Activated CD8-positive, alpha-beta memory T cell treated with anti-CD3 and anti-CD28 coated beads for 36 hours (primary cell): ENCODE data around the gene USP34. TPM values are rescaled to one million over a fixed set of nuclear protein-coding genes. Genes with fewer than 3 reads are reported as not detected.
"Not testable (repeated sequence)": the region's sequence is repeated elsewhere in the genome, so short reads cannot be mapped to it uniquely, and the experiment has no call there.

Source experiments
- CTCF ChIA-PET: fragments of 350-600 bp; sonication (Branson Sonifier 250); formaldehyde crosslinking; loops from one replicate; lab custom pipeline; 2021; ENCODE audit warnings: antibody characterized with exemption; lab: Charles Lee
- POLR2A ChIA-PET: fragments of 350-600 bp; sonication (Branson Sonifier 250); formaldehyde crosslinking; loops from one replicate; lab custom pipeline; 2021; ENCODE audit warnings: antibody characterized with exemption; lab: Charles Lee
- total RNA-seq, 2 experiments: library from RNA; stranded (reverse); gene quantifications; one replicate each; pipeline ENCODE4 v1.2.3, GENCODE V29; 2021

Gene USP34
- total RNA-seq, 2 experiments from 2014 or later, result 67.8 to 72.1 TPM

DNA sequence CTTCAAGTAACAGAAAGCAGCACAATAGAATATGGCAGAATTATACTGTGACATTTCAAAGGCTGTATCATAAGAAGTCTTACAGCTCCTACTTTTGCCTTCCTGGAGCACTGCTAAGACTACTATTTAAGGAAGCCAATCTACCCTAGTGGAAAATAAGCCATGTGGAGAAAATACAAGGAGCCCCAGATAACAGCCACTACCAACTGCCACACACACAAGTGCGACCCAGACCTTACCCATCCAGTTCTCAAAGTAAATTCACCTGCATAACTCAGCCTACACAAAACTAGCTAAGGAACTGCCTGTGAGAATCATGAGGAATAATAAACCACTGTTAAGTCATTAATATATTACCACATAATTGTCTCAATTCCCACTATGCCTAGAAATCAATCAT lies 66.4 kb downstream of the USP34 start:
- ChIA-PET POLR2A (interaction anchor here (0.7 kb wide), 1 partner anchor 13 kb away, joined by 6 read pairs; no protein-coding TSS in a partner anchor), CTCF (interaction anchor here (0.7 kb wide), 1 partner anchor 339 kb away, joined by 3 read pairs; no protein-coding TSS in a partner anchor)

GRCh38 chr2:61398413-61398812 lies 72.5 kb downstream of the USP34 start:
- ChIA-PET CTCF (no interaction called here), POLR2A (no interaction called here)

- CTCF ChIA-PET, result interaction anchor here (0.6 kb wide), 1 partner anchor 27 kb away, joined by 3 read pairs; no protein-coding TSS in a partner anchor
- POLR2A ChIA-PET, result no interaction called here
Measured at GRCh38 chr2:61396005-61396404, 74.9 kb downstream of the USP34 start.

- POLR2A ChIA-PET, CTCF ChIA-PET: not testable (repeated sequence)
Measured at GRCh38 chr2:61387588-61387987, 83.3 kb downstream of the USP34 start.

- POLR2A ChIA-PET, CTCF ChIA-PET: not testable (repeated sequence)
Measured at GRCh38 chr2:61380882-61381197, 90.0 kb downstream of the USP34 start.

GRCh38 chr2:61380056-61380881 lies 90.6 kb downstream of the USP34 start:
- ChIA-PET POLR2A (interaction anchor here (0.6 kb wide), 1 partner anchor 10 kb away, joined by 4 read pairs; no protein-coding TSS in a partner anchor), CTCF (no interaction called here)

- ChIA-PET CTCF (no interaction called here), POLR2A (interaction anchor here (0.6 kb wide), 1 partner anchor 9 kb away, joined by 4 read pairs; no protein-coding TSS in a partner anchor)
Measured at GRCh38 chr2:61379521-61379920, 91.4 kb downstream of the USP34 start.

- POLR2A ChIA-PET, result no interaction called here
- CTCF ChIA-PET, result no interaction called here
Measured at GRCh38 chr2:61378281-61378680, 92.6 kb downstream of the USP34 start.

- POLR2A ChIA-PET, result no interaction called here
Measured at GRCh38 chr2:61377046-61377445, 93.8 kb downstream of the USP34 start.

DNA sequence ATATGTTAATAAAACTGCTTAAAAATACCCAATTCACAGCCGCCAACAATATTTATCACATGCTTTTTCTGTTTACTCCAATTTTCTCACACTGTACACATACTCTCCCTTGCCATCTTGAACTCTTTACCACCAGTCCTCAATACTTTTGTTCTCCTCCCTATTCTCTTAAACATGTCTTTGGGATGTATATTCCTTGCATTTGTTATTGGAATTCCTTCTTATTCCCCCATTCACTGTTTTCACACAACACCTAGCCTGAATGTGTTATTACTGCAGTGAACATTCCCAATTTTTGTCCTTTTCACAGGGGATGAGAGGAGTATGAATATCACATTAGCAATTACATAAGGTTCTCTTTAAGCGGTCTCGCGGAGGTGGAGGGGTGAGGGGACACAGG lies 94.7 kb downstream of the USP34 start:
- ChIA-PET CTCF (no interaction called here), POLR2A (no interaction called here)

More at GRCh38 chr2:61377046-61377445, 93.8 kb downstream of the USP34 start:
- CTCF ChIA-PET, result no interaction called here

GRCh38 chr2:61371027-61371426 lies 99.9 kb downstream of the USP34 start:
- ChIA-PET POLR2A (no interaction called here), CTCF (no interaction called here)

- CTCF ChIA-PET, result interaction anchor here (0.6 to 0.7 kb wide), 2 partner anchors 27 to 96 kb away, joined by 3 to 4 read pairs; no protein-coding TSS in a partner anchor
- POLR2A ChIA-PET, result interaction anchor here (1.0 kb wide), 1 partner anchor 169 kb away, joined by 12 read pairs; no protein-coding TSS in a partner anchor
Measured at GRCh38 chr2:61368687-61369665, 101.9 kb downstream of the USP34 start.

DNA sequence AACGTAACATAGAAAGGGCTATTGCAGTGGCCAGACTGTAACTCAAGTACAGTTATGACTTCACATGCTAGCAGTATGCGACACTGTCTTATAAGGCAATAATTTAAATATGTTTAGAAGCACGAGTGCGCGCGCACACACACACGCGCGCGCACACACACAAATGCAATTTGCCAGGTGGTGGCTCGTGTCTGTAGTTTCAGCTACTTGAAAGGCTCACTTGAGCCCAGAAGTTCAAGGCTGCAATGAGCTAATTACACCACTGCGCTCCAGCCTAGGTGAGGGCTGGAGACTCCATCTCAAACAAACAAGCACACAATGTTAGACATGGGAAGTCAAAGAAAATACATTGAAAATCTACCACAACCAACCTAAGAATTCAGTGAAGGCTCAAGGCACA lies 103.7 kb downstream of the USP34 start:
- ChIA-PET POLR2A (no interaction called here), CTCF (no interaction called here)

DNA sequence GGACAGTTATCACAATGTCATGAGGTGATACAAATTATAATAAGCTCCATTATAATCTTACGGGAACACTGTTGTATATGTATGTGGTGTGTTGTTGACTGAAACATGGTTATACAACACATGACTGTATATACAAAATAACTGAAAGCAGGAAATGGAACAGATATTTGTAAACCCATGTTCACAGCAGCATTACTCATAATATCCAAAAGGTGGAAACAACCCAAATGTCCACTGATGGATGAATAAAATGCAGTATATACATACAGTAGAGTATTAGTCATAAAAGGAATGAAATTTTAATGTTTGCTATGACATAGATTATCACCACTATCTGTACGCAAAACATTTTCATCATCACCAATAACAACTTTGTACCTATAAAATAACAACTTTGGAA lies 107.3 kb downstream of the USP34 start:
- ChIA-PET CTCF (no interaction called here), POLR2A (no interaction called here)

DNA sequence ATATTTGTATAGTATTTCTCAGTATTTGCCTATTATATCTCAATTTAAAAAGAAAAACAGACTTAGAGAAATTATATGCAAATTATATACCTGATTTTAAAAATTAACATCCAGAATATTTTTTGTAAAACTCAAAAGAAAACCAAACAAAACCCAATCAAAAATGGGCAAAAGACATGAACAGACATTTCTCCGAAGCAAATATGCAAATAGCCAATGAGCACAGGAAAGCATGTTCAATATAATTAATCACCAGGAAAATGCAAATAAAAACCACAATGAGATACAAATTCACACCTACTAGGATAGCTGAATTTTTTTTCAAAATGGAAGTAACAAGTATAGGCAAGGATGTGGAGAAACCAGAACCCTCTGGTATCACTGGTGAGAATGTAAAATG lies 108.0 kb downstream of the USP34 start:
- ChIA-PET CTCF (no interaction called here), POLR2A (no interaction called here)

- ChIA-PET CTCF (no interaction called here), POLR2A (no interaction called here)
Measured at GRCh38 chr2:61361068-61361467, 109.8 kb downstream of the USP34 start.

- POLR2A ChIA-PET, result no interaction called here
- CTCF ChIA-PET, result no interaction called here
Measured at GRCh38 chr2:61359058-61359457, 111.8 kb downstream of the USP34 start.

GRCh38 chr2:61357681-61358080 lies 113.2 kb downstream of the USP34 start:
- POLR2A ChIA-PET, result no interaction called here

DNA sequence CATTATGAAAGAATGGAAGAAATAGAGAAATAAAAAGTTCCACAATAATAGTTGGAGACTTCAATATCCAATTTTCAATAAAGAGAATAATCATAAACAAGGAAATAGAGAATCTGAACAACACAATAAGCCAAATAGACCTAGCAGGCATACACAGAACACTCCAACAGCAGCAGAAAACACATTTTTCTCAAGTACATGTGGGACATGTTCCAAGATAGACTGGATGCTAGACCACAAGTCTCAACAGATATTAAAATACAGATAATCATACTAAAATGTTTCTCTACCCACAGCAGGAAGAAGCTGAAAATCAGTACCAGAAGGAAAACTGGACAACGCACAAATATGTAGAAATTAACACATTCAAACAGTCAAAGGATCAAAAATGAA lies 113.9 kb downstream of the USP34 start:
- ChIA-PET CTCF (no interaction called here), POLR2A (no interaction called here)

More at GRCh38 chr2:61357681-61358080, 113.2 kb downstream of the USP34 start:
- CTCF ChIA-PET, result no interaction called here
